22Rv1 (cell line): Measurements from ENCODE around the gene NEUROG3.

Experiments used
- H3K27ac ChIP-seq: fragments of 450-650 bp; 2 replicates; pipeline ENCODE4 v1.5.1; 2017
- ZFX ChIP-seq: fragments of 450-650 bp; IDR thresholded peaks from 2 replicates; pipeline ENCODE4 v1.6.1; 2017; ENCODE audit warnings: antibody characterized with exemption, borderline replicate concordance
- TF ChIP-seq, protein P1 (sequence below): fragments of 450-650 bp; IDR thresholded peaks from 2 replicates; pipeline ENCODE4 v1.5.1; 2017; ENCODE audit warnings: mild to moderate bottlenecking

NEUROG3 gene

DNA sequence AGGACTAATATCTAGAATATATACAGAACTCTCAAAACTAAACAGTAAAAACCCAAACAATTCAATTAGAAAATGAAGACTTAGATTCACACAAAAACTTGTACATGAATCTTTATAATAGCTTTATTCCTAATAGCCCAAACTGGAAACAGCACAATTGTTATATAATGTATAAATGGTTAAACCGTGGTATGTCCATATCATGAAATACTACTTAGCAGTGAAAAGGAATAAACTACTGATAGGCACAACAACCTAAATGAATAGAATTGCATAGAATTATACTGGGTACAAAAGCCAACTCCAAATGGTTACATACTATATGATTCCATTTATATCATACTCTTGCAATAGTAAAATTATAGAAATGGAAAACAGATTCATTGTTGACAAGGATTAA lies 35.9 kb upstream of the NEUROG3 start:
- H3K27ac ChIP-seq = no peak overlapping the region
- TF ChIP-seq ZFX = no peak
- TF ChIP-seq, protein P1, sequence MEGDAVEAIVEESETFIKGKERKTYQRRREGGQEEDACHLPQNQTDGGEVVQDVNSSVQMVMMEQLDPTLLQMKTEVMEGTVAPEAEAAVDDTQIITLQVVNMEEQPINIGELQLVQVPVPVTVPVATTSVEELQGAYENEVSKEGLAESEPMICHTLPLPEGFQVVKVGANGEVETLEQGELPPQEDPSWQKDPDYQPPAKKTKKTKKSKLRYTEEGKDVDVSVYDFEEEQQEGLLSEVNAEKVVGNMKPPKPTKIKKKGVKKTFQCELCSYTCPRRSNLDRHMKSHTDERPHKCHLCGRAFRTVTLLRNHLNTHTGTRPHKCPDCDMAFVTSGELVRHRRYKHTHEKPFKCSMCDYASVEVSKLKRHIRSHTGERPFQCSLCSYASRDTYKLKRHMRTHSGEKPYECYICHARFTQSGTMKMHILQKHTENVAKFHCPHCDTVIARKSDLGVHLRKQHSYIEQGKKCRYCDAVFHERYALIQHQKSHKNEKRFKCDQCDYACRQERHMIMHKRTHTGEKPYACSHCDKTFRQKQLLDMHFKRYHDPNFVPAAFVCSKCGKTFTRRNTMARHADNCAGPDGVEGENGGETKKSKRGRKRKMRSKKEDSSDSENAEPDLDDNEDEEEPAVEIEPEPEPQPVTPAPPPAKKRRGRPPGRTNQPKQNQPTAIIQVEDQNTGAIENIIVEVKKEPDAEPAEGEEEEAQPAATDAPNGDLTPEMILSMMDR = no peak

DNA sequence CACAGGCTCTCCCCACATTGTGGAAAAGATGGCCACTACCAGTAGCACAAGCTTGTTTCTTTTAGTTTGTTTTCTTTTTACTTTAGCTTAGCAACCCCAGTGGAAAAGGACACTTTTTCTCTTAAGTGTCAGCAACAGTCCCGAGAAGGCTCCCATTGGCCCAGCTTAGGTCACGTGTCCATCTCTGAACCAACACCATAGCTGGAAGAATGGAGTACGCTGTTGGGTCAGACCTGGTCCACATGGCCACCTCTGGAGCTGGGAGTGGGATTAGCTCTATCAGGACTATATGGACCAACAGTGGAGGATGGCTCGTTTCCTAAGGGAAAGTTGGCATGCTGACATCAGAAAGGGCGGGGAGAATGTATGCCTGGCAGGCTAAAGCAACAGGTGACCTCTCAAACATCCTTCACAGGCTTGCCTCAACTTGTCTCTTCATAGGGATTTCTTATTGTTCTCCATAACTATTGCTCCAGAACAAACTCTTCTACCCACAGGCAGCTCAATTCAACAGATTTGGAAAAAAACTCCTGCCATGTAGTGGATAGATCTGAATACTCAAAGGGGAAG lies 27.6 kb upstream of the NEUROG3 start:
- TF ChIP-seq, protein P1 = no peak
- TF ChIP-seq ZFX = no peak
- no peak overlapping the region for H3K27ac ChIP-seq

DNA sequence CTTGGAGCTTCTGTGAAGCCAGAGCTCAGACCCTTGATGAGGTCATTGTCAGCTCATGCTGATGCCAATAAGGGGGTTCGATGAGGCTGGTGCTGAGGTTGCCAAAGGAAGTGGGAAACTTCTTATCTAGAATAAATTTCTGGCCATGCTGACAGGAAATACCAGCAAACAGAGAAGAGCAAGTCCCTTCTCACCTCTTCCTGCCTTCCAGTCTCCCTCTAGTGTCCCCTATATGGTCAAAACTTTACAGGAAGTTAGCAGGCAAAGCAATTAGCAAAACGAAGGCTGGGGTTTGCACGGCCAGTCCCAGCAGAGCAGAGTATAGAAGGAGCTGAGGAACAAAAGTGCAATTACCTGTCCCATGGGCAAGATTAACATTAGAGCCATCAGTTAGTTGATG lies 15.1 kb upstream of the NEUROG3 start:
- TF ChIP-seq, protein P1 = no peak
- TF ChIP-seq ZFX = no peak
- H3K27ac ChIP-seq = no peak overlapping the region

DNA sequence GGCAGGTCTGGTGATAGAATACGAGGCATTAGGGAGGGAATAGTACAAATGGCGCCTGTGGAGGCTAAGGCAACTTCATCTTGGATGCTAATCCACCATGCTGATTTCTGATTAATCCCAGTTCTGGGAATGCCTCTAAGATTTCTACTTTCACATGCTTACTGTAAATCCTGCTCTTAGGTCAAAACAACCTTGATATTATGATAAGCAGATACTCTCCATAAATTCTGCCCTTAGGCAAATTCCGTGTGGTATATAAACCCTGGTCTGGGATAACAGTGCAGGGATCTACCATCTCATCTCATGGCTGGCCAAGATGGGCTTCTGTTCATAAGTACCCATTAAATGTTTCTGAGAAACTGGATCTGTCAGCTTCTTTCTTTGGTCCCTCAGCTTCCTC lies 11.4 kb upstream of the NEUROG3 start:
- TF ChIP-seq, protein P1 = no peak
- no peak for TF ChIP-seq ZFX
- H3K27ac ChIP-seq = no peak overlapping the region

DNA sequence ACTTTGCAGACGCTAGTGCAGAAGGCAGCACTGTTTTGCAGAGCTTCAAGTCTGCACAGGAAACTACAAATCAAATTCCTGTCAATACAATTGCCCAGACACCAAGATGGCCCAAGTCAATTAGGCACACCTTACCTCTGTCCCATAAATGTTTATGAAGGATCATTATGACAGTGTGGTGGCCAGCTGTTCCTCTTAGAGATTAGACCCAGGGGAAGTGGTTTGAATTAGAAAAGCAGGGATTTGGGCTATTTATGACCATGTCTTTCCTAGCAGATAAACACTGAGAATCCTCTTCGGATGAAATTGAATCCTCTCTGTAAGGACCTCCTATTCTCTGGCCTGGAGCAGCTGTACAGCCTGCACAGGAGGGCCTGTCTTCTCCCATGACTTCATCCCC lies 9.9 kb upstream of the NEUROG3 start:
- no peak overlapping the region for H3K27ac ChIP-seq
- no peak for TF ChIP-seq ZFX
- TF ChIP-seq, protein P1 = no peak

DNA sequence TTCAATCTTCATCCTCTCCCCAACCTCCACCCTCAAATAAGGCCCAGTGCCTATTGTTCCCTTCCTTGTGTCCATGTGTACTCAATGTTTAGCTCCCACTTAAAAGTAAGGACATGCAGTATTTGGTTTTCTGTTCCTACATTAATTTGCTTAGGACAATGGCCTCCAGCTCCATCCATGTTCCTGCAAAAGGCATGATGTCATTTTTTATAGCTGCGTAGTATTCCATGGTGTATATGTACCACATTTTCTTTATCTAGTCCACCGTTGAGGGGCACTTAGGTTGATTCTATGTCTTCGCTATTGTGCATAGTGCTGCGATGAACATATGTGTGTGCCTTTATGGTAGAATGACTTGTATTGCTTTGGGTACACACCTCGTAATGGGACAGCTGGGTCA lies 7.2 kb upstream of the NEUROG3 start:
- TF ChIP-seq, protein P1 = no peak
- TF ChIP-seq ZFX = no peak
- H3K27ac ChIP-seq = no peak overlapping the region

DNA sequence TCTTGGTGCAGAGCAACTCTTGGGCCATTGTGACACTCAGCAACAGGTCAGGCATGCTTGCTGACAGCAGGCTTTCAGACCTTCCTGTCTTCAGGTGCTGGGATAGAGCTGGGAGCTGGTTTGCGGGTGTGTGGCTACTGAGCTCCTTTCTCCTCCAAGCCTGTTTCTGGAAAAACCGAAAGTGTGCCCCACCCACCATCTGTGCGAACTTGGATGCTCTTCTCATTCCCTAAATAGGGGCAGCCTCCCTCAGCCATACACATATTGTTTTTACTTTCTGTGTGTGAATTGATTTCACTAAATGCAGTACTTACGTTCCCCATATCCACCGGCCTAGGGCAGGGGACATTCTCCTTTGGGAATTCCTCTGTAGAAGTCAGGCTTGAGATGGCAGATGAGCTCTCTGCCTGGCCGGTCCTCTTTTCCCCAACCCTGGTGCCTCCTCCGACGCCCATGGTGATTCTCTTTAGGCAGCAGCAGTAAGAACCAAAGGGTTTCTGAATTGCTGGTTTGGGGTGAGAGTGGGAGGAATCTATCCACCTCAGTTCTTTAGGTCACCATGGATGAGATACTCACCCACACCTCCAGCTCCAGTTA lies 6.3 kb upstream of the NEUROG3 start:
- no peak for TF ChIP-seq ZFX
- TF ChIP-seq, protein P1 = no peak
- no peak overlapping the region for H3K27ac ChIP-seq
